Endodermal cell (in vitro differentiated cells): ENCODE measurements around the gene ZSCAN5C. TPM values are rescaled to one million over a fixed set of nuclear protein-coding genes. Genes with fewer than 3 reads are reported as not detected.
"Not testable (repeated sequence)": the region's sequence is repeated elsewhere in the genome, so short reads cannot be mapped to it uniquely, and the experiment has no call there.

Experiments used
- DNase-seq: peaks from one replicate; pipeline ENCODE4 v3.0.0-alpha.2; 2017
- H3K27ac ChIP-seq: 2 replicates; pipeline ENCODE4 v1.5.1; 2013; ENCODE audit warnings: mild to moderate bottlenecking, low read depth, low read length, moderate library complexity
- H3K27me3 ChIP-seq: 2 replicates; pipeline ENCODE4 v1.6.1; 2013; ENCODE audit warnings: mild to moderate bottlenecking, low read length, moderate library complexity; ENCODE audit not compliant: insufficient read depth, control insufficient read depth, poor library complexity, severe bottlenecking
- H3K36me3 ChIP-seq: 2 replicates; pipeline ENCODE4 v1.7.0; 2013; ENCODE audit warnings: mild to moderate bottlenecking, low read length, moderate library complexity; ENCODE audit not compliant: control insufficient read depth, insufficient read depth
- H3K4me1 ChIP-seq: one replicate; pipeline ENCODE4 v1.7.0; 2013; ENCODE audit warnings: low read length; ENCODE audit not compliant: control insufficient read depth, insufficient read depth
- H3K4me3 ChIP-seq: 2 replicates; pipeline ENCODE4 v1.5.1; 2013; ENCODE audit warnings: mild to moderate bottlenecking, low read length, moderate library complexity
- H3K9ac ChIP-seq: 2 replicates; pipeline ENCODE4 v1.6.1; 2013; ENCODE audit warnings: mild to moderate bottlenecking, low read length, moderate library complexity; ENCODE audit not compliant: poor library complexity, severe bottlenecking; ENCODE audit errors: extremely low read depth
- H3K9me3 ChIP-seq: 2 replicates; pipeline ENCODE4 v1.6.1; 2013; ENCODE audit warnings: mild to moderate bottlenecking, low read length, moderate library complexity; ENCODE audit not compliant: control insufficient read depth
- H3K27ac Mint-ChIP-seq: 2 replicates; pipeline ENCODE4 v1.8.0; 2020; ENCODE audit warnings: mixed read lengths
- H3K27me3 Mint-ChIP-seq: 2 replicates; pipeline ENCODE4 v1.8.0; 2021; ENCODE audit warnings: mild to moderate bottlenecking, mixed read lengths; ENCODE audit not compliant: insufficient read depth
- H3K36me3 Mint-ChIP-seq: 2 replicates; pipeline ENCODE4 v1.8.0; 2020; ENCODE audit warnings: low read depth, mixed read lengths
- H3K4me1 Mint-ChIP-seq: 2 replicates; pipeline ENCODE4 v1.8.0; 2020; ENCODE audit warnings: mixed read lengths
- H3K4me3 Mint-ChIP-seq: 2 replicates; pipeline ENCODE4 v1.8.0; 2020; ENCODE audit warnings: mild to moderate bottlenecking, moderate library complexity, mixed read lengths
- H3K9me3 Mint-ChIP-seq: 2 replicates; pipeline ENCODE4 v1.8.0; 2020; ENCODE audit warnings: mild to moderate bottlenecking, mixed read lengths
- WGBS, 2 experiments: methylation state at CpG; one replicate each; pipeline versions ENCODE4 v1.1.5 to v1.1.7; 2013; ENCODE audit warnings: missing lambda C conversion rate in 2 of 2, mixed read lengths in 1 of 2; ENCODE audit not compliant: insufficient coverage in 1 of 2, insufficient read length in 1 of 2; 5-methylcytosine and 5-hydroxymethylcytosine counted together
- total RNA-seq, 2 donors: library from RNA; stranded (reverse); fragmentation: NEBNext Ultra II Directional in 1 of 2; extraction: Animal tissue kit (Norgen Biotek cat#: 25700) in 1 of 2; gene quantifications; 2 replicates in 1 of 2; 3 replicates in 1 of 2; pipeline ENCODE4 v1.2.1, GENCODE V29; 2021
- TF ChIP-seq, protein P1 (sequence below): fragments of 200-600 bp; sonication (generic); conservative IDR thresholded peaks from 2 replicates; pipeline ENCODE4 v1.5.0; 2021; ENCODE audit warnings: antibody characterized with exemption, mild to moderate bottlenecking

ZSCAN5C gene
- total RNA-seq, 2 donors from 2014 or later = not detected

DNA sequence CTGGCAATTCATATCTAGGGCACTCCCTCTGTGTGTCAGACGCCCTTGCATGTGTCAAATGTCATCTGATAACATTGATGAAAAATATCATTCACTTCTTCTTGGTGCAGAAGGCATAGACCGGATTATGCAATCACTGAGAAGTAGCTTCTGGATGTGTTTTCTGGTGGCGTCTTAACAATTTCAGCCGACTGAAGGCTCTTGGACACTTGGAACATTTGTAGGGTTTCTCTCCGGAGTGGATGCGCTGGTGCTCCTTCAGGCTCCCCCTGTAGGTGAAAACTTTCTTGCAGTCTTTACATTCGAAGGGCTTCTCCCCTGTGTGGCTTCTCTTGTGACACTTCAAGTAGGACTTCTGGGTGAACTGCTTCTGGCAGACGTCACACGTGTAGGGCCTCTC is 19.4 kb downstream of the ZSCAN5C start:
- peak; percentile 62 for DNase-seq

DNA sequence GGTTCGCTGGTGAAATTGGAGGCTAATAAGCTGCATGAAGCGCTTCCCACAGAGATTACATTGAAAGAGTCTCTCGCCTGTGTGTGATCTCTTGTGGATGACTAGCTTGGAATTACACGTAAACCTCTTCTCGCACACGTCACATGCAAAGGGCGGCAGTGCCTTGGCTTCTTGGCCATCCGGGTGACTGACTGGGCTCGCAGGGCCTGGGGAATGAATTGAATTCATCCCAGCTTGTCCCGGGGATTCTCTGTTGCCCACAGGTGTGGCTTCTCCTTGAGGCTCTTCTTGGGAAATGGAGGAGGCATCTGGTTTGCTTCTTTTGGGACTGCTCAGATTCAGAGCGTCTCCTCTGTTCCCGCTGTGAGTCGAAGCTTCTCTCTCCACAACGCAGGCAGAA is 19.8 kb downstream of the ZSCAN5C start:
- Mint-ChIP-seq H3K4me1 (peaks cover 2% of the 10 kb centered on the region), H3K27ac (no peak overlapping the region), H3K4me3 (no peak overlapping the region), H3K9me3 (no peaks in the 10 kb centered on the region), H3K36me3 (peaks cover 28% of the 10 kb centered on the region), H3K27me3 (peaks cover 17% of the 10 kb centered on the region)
- no peaks in the 10 kb centered on the region for H3K36me3 ChIP-seq
- H3K4me1 ChIP-seq = no peaks in the 10 kb centered on the region
- no peak overlapping the region for H3K27ac ChIP-seq
- DNase-seq = no peak
- no peaks in the 10 kb centered on the region for H3K9me3 ChIP-seq
- TF ChIP-seq, protein P1, sequence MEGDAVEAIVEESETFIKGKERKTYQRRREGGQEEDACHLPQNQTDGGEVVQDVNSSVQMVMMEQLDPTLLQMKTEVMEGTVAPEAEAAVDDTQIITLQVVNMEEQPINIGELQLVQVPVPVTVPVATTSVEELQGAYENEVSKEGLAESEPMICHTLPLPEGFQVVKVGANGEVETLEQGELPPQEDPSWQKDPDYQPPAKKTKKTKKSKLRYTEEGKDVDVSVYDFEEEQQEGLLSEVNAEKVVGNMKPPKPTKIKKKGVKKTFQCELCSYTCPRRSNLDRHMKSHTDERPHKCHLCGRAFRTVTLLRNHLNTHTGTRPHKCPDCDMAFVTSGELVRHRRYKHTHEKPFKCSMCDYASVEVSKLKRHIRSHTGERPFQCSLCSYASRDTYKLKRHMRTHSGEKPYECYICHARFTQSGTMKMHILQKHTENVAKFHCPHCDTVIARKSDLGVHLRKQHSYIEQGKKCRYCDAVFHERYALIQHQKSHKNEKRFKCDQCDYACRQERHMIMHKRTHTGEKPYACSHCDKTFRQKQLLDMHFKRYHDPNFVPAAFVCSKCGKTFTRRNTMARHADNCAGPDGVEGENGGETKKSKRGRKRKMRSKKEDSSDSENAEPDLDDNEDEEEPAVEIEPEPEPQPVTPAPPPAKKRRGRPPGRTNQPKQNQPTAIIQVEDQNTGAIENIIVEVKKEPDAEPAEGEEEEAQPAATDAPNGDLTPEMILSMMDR = peak; percentile 48
- 94 to 98% methylated on average over 13 to 14 of the region's 14 CpGs for WGBS, 2 experiments
- no peaks in the 10 kb centered on the region for H3K27me3 ChIP-seq
- H3K4me3 ChIP-seq = no peak overlapping the region
- no peak overlapping the region for H3K9ac ChIP-seq

More for the DNA sequence above, 19.4 kb downstream of the ZSCAN5C start:
- H3K4me3 ChIP-seq, H3K27me3 ChIP-seq, H3K9ac ChIP-seq, H3K36me3 ChIP-seq, H3K9me3 ChIP-seq, H3K4me1 ChIP-seq, H3K4me1 Mint-ChIP-seq, H3K27ac ChIP-seq, H3K9me3 Mint-ChIP-seq, H3K4me3 Mint-ChIP-seq, H3K27ac Mint-ChIP-seq: not testable (repeated sequence)
- H3K27me3 Mint-ChIP-seq = peaks cover 19% of the 10 kb centered on the region
- H3K36me3 Mint-ChIP-seq = peaks cover 28% of the 10 kb centered on the region
- WGBS, 2 experiments = 74% methylated on average over 9 of the region's 9 CpGs
- TF ChIP-seq, protein P1 = peak; percentile 81

DNA sequence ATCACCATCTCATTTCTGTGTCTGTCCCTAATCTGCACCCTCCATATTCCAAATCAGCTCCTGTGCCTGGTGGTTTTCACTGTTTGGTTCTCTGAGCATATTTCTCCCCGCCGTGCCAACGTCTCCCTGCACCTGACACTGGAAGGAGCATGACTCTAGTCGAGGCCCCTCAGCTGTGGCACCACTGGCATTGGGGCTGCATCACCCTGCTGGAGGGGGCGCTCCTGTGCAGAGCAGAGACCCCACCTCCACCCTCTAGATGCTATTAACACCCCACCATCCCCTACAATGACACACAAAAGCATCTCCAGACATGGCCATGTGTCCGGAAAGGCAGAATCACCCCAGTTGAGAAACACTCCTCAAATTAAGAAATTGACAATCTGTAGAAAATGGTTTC is 20.8 kb downstream of the ZSCAN5C start:
- Mint-ChIP-seq H3K4me1 (no peaks in the 10 kb centered on the region), H3K4me3 (no peak overlapping the region), H3K27me3 (peaks cover 12% of the 10 kb centered on the region), H3K9me3 (no peaks in the 10 kb centered on the region), H3K36me3 (peaks cover 28% of the 10 kb centered on the region), H3K27ac (no peak overlapping the region)
- TF ChIP-seq, protein P1 = peak; percentile 28
- H3K27ac ChIP-seq = no peak overlapping the region
- H3K9me3 ChIP-seq = no peaks in the 10 kb centered on the region
- no peak for DNase-seq
- no peak overlapping the region for H3K9ac ChIP-seq
- H3K36me3 ChIP-seq = no peaks in the 10 kb centered on the region
- H3K4me3 ChIP-seq = no peak overlapping the region
- WGBS, 2 experiments = 83 to 100% methylated on average over 3 to 6 of the region's 6 CpGs
- no peaks in the 10 kb centered on the region for H3K4me1 ChIP-seq
- H3K27me3 ChIP-seq = no peaks in the 10 kb centered on the region
